K562 (cell line): ENCODE results near the gene RAI1. TPM values are rescaled to one million over a fixed set of nuclear protein-coding genes. Genes with fewer than 3 reads are reported as not detected.

Experiments used
- ATAC-seq: fragments of 200-7000 bp; cut with Tn5 transposase; 3 replicates; pipeline ENCODE4 v1.9.1; 2020; ENCODE audit warnings: moderate library complexity
- BruUV-seq: library from RNA; stranded (reverse); fragments of 400-500 nt; replicated peaks from 2 replicates; lab custom pipeline; 2021; lab: Mats Ljungman, UMichigan
- CTCF ChIA-PET: fragments of 300-600 bp; formaldehyde crosslinking; extraction: SDS; loops from one replicate; lab custom pipeline; 2021; ENCODE audit warnings: low intra/inter-chr PET ratio; lab: Yijun Ruan, JAX
- POLR2A ChIA-PET: fragments of 300-600, 350-650 bp; sonication (Branson Sonifier 250); formaldehyde crosslinking; extraction: SDS; loops from one replicate; lab custom pipeline; 2021; ENCODE audit warnings: antibody characterized with exemption, inconsistent platforms; lab: Yijun Ruan, JAX
- DNase-seq, 4 experiments: peaks; one replicate each; pipeline versions ENCODE4 v3.0.0 to v3.0.0-alpha.2; 2011 to 2018; ENCODE audit warnings: low spot score in 3 of 4, mixed read lengths in 3 of 4; ENCODE audit errors: extremely low read depth in 1 of 4
- FAIRE-seq: peaks from 2 replicates; lab custom pipeline; 2011; peaks lifted over from hg19 to GRCh38; lab: Jason Lieb, UNC
- H2AFZ ChIP-seq: 2 replicates; pipeline ENCODE4 v1.6.0; 2011; ENCODE audit warnings: low read depth, low read length, control low read depth, inconsistent platforms
- H3K27ac ChIP-seq: fragments of 200-600 bp; 3 replicates; pipeline ENCODE4 v1.8.0; 2011; ENCODE audit warnings: low read depth, mild to moderate bottlenecking, control low read depth, inconsistent platforms, low read length, moderate library complexity, mixed read lengths; ENCODE audit errors: extremely low read depth
- H3K27me3 ChIP-seq, 2 experiments: fragments of 300-600 bp in 1 of 2; 2 replicates in 1 of 2; 3 replicates in 1 of 2; pipeline versions ENCODE4 v1.6.0 to v1.8.0; 2011; ENCODE audit warnings: inconsistent platforms in 2 of 2, low read length in 2 of 2, mild to moderate bottlenecking in 1 of 2, mixed read lengths in 1 of 2, moderate library complexity in 1 of 2; ENCODE audit not compliant: control insufficient read depth in 2 of 2, insufficient read depth in 2 of 2
- H3K36me3 ChIP-seq: fragments of 300-600 bp; 3 replicates; pipeline ENCODE4 v1.8.0; 2011; ENCODE audit warnings: mild to moderate bottlenecking, low read length, inconsistent platforms; ENCODE audit not compliant: control insufficient read depth, insufficient read depth
- H3K4me1 ChIP-seq, 2 experiments: fragments of 200-600 bp in 1 of 2; replicated peaks in 1 of 2; 2 replicates in 1 of 2; 3 replicates in 1 of 2; pipeline versions ENCODE4 v1.5.1 to v1.8.0; 2011; ENCODE audit warnings: inconsistent platforms in 2 of 2, low read length in 2 of 2, mild to moderate bottlenecking in 1 of 2, mixed read lengths in 1 of 2, moderate library complexity in 1 of 2; ENCODE audit not compliant: control insufficient read depth in 2 of 2, insufficient read depth in 2 of 2
- H3K4me2 ChIP-seq: 2 replicates; pipeline ENCODE4 v1.6.1; 2011; ENCODE audit warnings: low read length, control low read depth, inconsistent platforms, mixed read lengths; ENCODE audit not compliant: insufficient read depth
- H3K4me3 ChIP-seq: fragments of 200-600 bp; sonication (generic), shearing (Covaris generic); 2 replicates; pipeline ENCODE4 v1.5.1; 2016; ENCODE audit warnings: control low read depth, inconsistent platforms
- H3K79me2 ChIP-seq: fragments of 200-600 bp; 3 replicates; pipeline ENCODE4 v1.8.0; 2011; ENCODE audit warnings: low read length, inconsistent platforms; ENCODE audit not compliant: control insufficient read depth, insufficient read depth
- H3K9ac ChIP-seq, 2 experiments: 2 replicates each; pipeline versions ENCODE4 v1.6.0 to v1.6.1; 2011; ENCODE audit warnings: low read depth in 2 of 2, low read length in 2 of 2, control low read depth in 1 of 2, inconsistent platforms in 1 of 2, mild to moderate bottlenecking in 1 of 2, mixed read lengths in 1 of 2; ENCODE audit not compliant: insufficient read depth in 1 of 2
- H3K9me1 ChIP-seq: one replicate; pipeline ENCODE4 v1.6.0; 2011; ENCODE audit warnings: inconsistent platforms, mild to moderate bottlenecking, low read length, moderate library complexity; ENCODE audit not compliant: control insufficient read depth, insufficient read depth
- H3K9me3 ChIP-seq: replicated peaks from 2 replicates; pipeline ENCODE4 v1.5.1; 2011; ENCODE audit warnings: low read depth, low read length, inconsistent platforms; ENCODE audit not compliant: control insufficient read depth, insufficient read depth
- H4K20me1 ChIP-seq: replicated peaks from 2 replicates; pipeline ENCODE4 v1.6.1; 2011; ENCODE audit warnings: low read length, inconsistent platforms, mixed read lengths; ENCODE audit not compliant: control insufficient read depth, insufficient read depth
- ARID2 ChIP-seq: fragments of 450-650 bp; IDR thresholded peaks from 2 replicates; pipeline ENCODE4 v1.6.1; 2017; ENCODE audit warnings: antibody characterized with exemption, mild to moderate bottlenecking
- C11orf30 ChIP-seq: fragments of 450-650 bp; IDR thresholded peaks from 2 replicates; pipeline ENCODE4 v1.6.1; 2016; ENCODE audit warnings: low read depth, mild to moderate bottlenecking
- CBFA2T2 ChIP-seq: fragments of 450-650 bp; conservative IDR thresholded peaks from 2 replicates; pipeline ENCODE4 v1.6.1; 2017; ENCODE audit warnings: mild to moderate bottlenecking
- GABPB1 ChIP-seq: sonication (generic); formaldehyde crosslinking; IDR thresholded peaks from 2 replicates; pipeline ENCODE4 v1.8.0; 2022; ENCODE audit warnings: mild to moderate bottlenecking, missing genetic modification reagents
- JUNB ChIP-seq: fragments of 450-650 bp; formaldehyde crosslinking; conservative IDR thresholded peaks from 2 replicates; pipeline ENCODE4 v1.4.0; 2020; ENCODE audit warnings: mild to moderate bottlenecking
- LARP7 ChIP-seq: fragments of 450-650 bp; IDR thresholded peaks from 2 replicates; pipeline ENCODE4 v1.6.1; 2016
- MED1 ChIP-seq: sonication (generic); formaldehyde crosslinking; IDR thresholded peaks from 2 replicates; pipeline ENCODE4 v1.8.1; 2023; ENCODE audit warnings: missing genetic modification reagents, borderline replicate concordance
- MEF2A ChIP-seq: IDR thresholded peaks from 2 replicates; pipeline ENCODE4 v1.6.1; 2011; ENCODE audit warnings: low read depth, mild to moderate bottlenecking, low read length, moderate library complexity; ENCODE audit not compliant: control insufficient read depth
- PTRF ChIP-seq: fragments of 450-650 bp; IDR thresholded peaks from 2 replicates; pipeline ENCODE4 v1.6.1; 2016; ENCODE audit warnings: mild to moderate bottlenecking, missing genetic modification characterization, missing compliant biosample characterization
- SIN3A ChIP-seq, 2 experiments: fragments of 150-350 bp in 1 of 2; IDR thresholded peaks; 2 replicates each; pipeline ENCODE4 v1.6.1; 2011 to 2016; ENCODE audit warnings: borderline replicate concordance in 2 of 2, low read depth in 2 of 2, low read length in 2 of 2, mild to moderate bottlenecking in 2 of 2, moderate library complexity in 2 of 2; ENCODE audit not compliant: control insufficient read depth in 1 of 2
- SMAD1 ChIP-seq: fragments of 150-350 bp; IDR thresholded peaks from 2 replicates; pipeline ENCODE4 v1.6.1; 2014; ENCODE audit warnings: low read length, low read depth; ENCODE audit not compliant: partially characterized antibody
- ZNF274 ChIP-seq: IDR thresholded peaks from 2 replicates; pipeline ENCODE4 v1.6.1; 2011; ENCODE audit warnings: low read depth, mild to moderate bottlenecking, low read length, moderate library complexity, borderline replicate concordance
- WGBS: fragments of 100-300 bp; shearing (Covaris generic); methylation state at CpG from one replicate; pipeline ENCODE4 v1.1.6; 2016; ENCODE audit warnings: low coverage, mixed read lengths; ENCODE audit not compliant: insufficient coverage; ENCODE audit errors: missing lambda C conversion rate; 5-methylcytosine and 5-hydroxymethylcytosine counted together
- in situ Hi-C: fragments of 300-500 bp; cut with MboI; formaldehyde crosslinking; loops from 4 replicates; pipeline ENCODE4 v1.15.0; 2018; ENCODE audit warnings: inconsistent platforms, mixed read lengths
- intact Hi-C: fragments of 100-400 bp; cut with micrococcal nuclease; formaldehyde crosslinking; loops from 2 replicates; pipeline ENCODE4 v1.14.2; 2022
- polyA plus RNA-seq, 8 experiments: library from polyadenylated mRNA; depleted of rRNA in 4 of 8; stranded (reverse) in 5 of 8; unstranded in 3 of 8; fragments of >200 nt; fragmentation: Nextera tagmentation in 2 of 8; fragmentation: Illumina TruSeq in 1 of 8; extraction: Ambion mirVana in 2 of 8; extraction: Trizol in 1 of 8; gene quantifications; 2 replicates each; pipeline versions ENCODE4 v1.2.1 to v1.2.3, GENCODE V29; 2011 to 2014; ENCODE audit warnings: inconsistent platforms in 1 of 8, missing spikeins in 1 of 8
- total RNA-seq, 7 experiments: library from RNA; depleted of rRNA in 6 of 7; stranded (reverse); fragments of >200 nt in 6 of 7; fragmentation: Illumina TruSeq in 2 of 7; extraction: Trizol in 2 of 7; gene quantifications; 2 replicates each; pipeline versions ENCODE4 v1.2.1 to v1.2.3, GENCODE V29; 2011 to 2021; ENCODE audit warnings: low replicate concordance in 1 of 7
- TF ChIP-seq, protein P1 (sequence below): sonication (generic); formaldehyde crosslinking; IDR thresholded peaks from 2 replicates; pipeline ENCODE4 v1.8.0; 2022; ENCODE audit warnings: mild to moderate bottlenecking, missing genetic modification reagents
- TF ChIP-seq, protein P2 (sequence below): fragments of 250-450 bp; sonication (Bioruptor Pico); IDR thresholded peaks from 2 replicates; pipeline ENCODE4 v1.9.0; 2021; ENCODE audit warnings: mild to moderate bottlenecking
- TF ChIP-seq, protein P3 (sequence below), 3 experiments: fragments of 200-800 bp in 1 of 3; sonication (Bioruptor generic) in 1 of 3; sonication (generic) in 1 of 3; formaldehyde crosslinking in 1 of 3; IDR thresholded peaks; 2 replicates each; pipeline versions ENCODE4 v1.6.1 to v1.8.0; 2016 to 2022; ENCODE audit warnings: mild to moderate bottlenecking in 2 of 3, missing compliant biosample characterization in 2 of 3, missing genetic modification characterization in 2 of 3, missing genetic modification reagents in 1 of 3

Gene RAI1
- total and polyA plus RNA-seq, 9 of the 15 experiments (the other 6 are each of a cell fraction or from before 2014, with no cell fraction given), result 0.68 to 19.9 (median 5.5) TPM

DNA sequence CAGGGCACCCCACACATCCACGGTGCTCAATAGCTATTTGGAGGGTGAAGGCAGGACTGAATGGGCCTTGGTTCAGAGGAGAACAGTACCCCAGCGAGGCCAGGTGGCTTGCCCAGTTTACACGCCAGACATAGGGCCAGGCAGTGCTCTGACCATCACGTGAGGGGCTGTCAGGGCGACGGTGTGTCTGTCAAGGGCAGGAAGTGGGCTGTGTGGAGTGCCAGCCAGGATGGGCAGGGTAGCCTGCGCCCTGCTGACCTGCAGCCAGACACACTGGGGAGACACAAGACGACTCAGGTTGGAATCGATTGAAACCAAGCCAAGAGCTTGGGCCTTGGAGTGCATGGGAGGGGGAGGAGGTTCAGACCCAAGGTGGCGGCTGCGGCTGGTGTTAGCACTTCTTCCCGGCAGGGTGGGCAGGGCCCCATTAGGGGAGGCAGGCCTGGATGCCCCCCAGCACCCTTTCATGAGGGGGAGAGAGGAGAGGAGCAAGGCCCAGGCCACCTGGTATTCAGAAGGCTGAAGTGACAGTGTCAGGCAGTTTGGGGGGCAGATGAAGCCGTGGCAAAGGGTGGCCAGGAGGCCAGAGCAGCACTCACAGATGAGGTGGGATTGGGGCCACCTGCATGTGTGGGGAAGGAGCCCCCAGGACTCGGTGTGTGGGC lies 87.3 kb downstream of the RAI1 start:
- ATAC-seq (no peak), DNase-seq (no peak), FAIRE-seq (no peak)
- in situ Hi-C loops (no loop called here), intact Hi-C loops (no loop called here)
- no peaks in the 10 kb centered on the region for H3K79me2 ChIP-seq
- POLR2A ChIA-PET, result no interaction called here
- no peak for TF ChIP-seq ARID2
- no peak for TF ChIP-seq CBFA2T2
- TF ChIP-seq, protein P1, sequence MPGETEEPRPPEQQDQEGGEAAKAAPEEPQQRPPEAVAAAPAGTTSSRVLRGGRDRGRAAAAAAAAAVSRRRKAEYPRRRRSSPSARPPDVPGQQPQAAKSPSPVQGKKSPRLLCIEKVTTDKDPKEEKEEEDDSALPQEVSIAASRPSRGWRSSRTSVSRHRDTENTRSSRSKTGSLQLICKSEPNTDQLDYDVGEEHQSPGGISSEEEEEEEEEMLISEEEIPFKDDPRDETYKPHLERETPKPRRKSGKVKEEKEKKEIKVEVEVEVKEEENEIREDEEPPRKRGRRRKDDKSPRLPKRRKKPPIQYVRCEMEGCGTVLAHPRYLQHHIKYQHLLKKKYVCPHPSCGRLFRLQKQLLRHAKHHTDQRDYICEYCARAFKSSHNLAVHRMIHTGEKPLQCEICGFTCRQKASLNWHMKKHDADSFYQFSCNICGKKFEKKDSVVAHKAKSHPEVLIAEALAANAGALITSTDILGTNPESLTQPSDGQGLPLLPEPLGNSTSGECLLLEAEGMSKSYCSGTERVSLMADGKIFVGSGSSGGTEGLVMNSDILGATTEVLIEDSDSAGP (CRISPR knock-in tag), result no peak
- no peak for TF ChIP-seq JUNB (CRISPR knock-in tag)
- no peak for TF ChIP-seq PTRF
- no peak for TF ChIP-seq SIN3A (IDR thresholded peaks at IDR 0.05; ENCODE audit: borderline replicate concordance in 2 of 2, control insufficient read depth in 1 of 2, low read depth in 2 of 2, low read length in 2 of 2)
- TF ChIP-seq, protein P2, sequence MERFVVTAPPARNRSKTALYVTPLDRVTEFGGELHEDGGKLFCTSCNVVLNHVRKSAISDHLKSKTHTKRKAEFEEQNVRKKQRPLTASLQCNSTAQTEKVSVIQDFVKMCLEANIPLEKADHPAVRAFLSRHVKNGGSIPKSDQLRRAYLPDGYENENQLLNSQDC, result no peak
- TF ChIP-seq LARP7, result no peak
- TF ChIP-seq ZNF274, result no peak
- TF ChIP-seq, protein P3, sequence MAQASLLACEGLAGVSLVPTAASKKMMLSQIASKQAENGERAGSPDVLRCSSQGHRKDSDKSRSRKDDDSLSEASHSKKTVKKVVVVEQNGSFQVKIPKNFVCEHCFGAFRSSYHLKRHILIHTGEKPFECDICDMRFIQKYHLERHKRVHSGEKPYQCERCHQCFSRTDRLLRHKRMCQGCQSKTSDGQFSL (CRISPR knock-in tag; IDR thresholded peaks at IDR 0.05), result no peak
- TF ChIP-seq, protein P3 (tag; IDR thresholded peaks at IDR 0.05), result no peak
- no peak for TF ChIP-seq SMAD1
- no peak for TF ChIP-seq C11orf30
- TF ChIP-seq MEF2A, result no peak
- no peak for TF ChIP-seq GABPB1 (CRISPR knock-in tag)
- no peak for TF ChIP-seq MED1
- no peak overlapping the region for H2AFZ ChIP-seq
- no peak overlapping the region for H3K4me2 ChIP-seq
- no peaks in the 10 kb centered on the region for H3K9me1 ChIP-seq
- no peak overlapping the region for H3K27ac ChIP-seq
- H3K36me3 ChIP-seq, result peaks cover 2% of the 10 kb centered on the region; the same call in 1 of the 3 replicates
- WGBS, result 61% methylated on average over 11 of the region's 14 CpGs
- no TSS peak for BruUV-seq
- no peaks in the 10 kb centered on the region for H3K27me3 ChIP-seq
- no peak overlapping the region for H3K4me3 ChIP-seq
- CTCF ChIA-PET, result no interaction called here
- peak overlapping the region in 1 of 2 experiments; percentile 74; a peak in 2 of 4 replicates for H3K9ac ChIP-seq
- H3K9me3 ChIP-seq, result no peaks in the 10 kb centered on the region
- H3K4me1 ChIP-seq, result peaks cover 0 to 26% of the 10 kb centered on the region in 2 experiments; a peak in 2 of 5 replicates
- no peaks in the 10 kb centered on the region for H4K20me1 ChIP-seq
